ENCODE measurements around the gene GNAI1.

Gene GNAI1

GRCh38 chr7:80135309-80136104 is 876 bp downstream of the GNAI1 start:
- no peak for DNase-seq (ENCODE audit: low read depth, low spot score)
- H3K4me3 ChIP-seq (ENCODE audit: low read depth, low read length), result peak overlapping the region; percentile 68
- ChIA-PET POLR2A (interaction anchor here (0.5 to 1.2 kb wide), 3 partner anchors 80 to 153 kb away, joined by 3 read pairs; no protein-coding TSS in a partner anchor), CTCF (interaction anchor here (0.7 to 2.6 kb wide), 12 partner anchors 7 to 293 kb away, joined by 3 to 19 read pairs (median 6); no protein-coding TSS in a partner anchor)
- TF ChIP-seq, protein P1, sequence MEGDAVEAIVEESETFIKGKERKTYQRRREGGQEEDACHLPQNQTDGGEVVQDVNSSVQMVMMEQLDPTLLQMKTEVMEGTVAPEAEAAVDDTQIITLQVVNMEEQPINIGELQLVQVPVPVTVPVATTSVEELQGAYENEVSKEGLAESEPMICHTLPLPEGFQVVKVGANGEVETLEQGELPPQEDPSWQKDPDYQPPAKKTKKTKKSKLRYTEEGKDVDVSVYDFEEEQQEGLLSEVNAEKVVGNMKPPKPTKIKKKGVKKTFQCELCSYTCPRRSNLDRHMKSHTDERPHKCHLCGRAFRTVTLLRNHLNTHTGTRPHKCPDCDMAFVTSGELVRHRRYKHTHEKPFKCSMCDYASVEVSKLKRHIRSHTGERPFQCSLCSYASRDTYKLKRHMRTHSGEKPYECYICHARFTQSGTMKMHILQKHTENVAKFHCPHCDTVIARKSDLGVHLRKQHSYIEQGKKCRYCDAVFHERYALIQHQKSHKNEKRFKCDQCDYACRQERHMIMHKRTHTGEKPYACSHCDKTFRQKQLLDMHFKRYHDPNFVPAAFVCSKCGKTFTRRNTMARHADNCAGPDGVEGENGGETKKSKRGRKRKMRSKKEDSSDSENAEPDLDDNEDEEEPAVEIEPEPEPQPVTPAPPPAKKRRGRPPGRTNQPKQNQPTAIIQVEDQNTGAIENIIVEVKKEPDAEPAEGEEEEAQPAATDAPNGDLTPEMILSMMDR (IDR thresholded peaks at IDR 0.05; ENCODE audit: insufficient read depth, low read length, missing control alignments), result no peak

- TF ChIP-seq, protein P1 (IDR thresholded peaks at IDR 0.05; ENCODE audit: insufficient read depth, low read length, missing control alignments), result no peak
- POLR2A ChIA-PET, result no interaction called here
- CTCF ChIA-PET, result interaction anchor here (1.1 to 2.3 kb wide), 6 partner anchors 21 to 256 kb away, joined by 3 to 13 read pairs (median 6); no protein-coding TSS in a partner anchor
- peak overlapping the region; percentile 68 for H3K4me3 ChIP-seq (ENCODE audit: low read depth, low read length)
- peak; percentile 34 for DNase-seq (ENCODE audit: low read depth, low spot score)
These were observed 1.8 kb downstream of the GNAI1 start for GRCh38 chr7:80136261-80137055.

DNA sequence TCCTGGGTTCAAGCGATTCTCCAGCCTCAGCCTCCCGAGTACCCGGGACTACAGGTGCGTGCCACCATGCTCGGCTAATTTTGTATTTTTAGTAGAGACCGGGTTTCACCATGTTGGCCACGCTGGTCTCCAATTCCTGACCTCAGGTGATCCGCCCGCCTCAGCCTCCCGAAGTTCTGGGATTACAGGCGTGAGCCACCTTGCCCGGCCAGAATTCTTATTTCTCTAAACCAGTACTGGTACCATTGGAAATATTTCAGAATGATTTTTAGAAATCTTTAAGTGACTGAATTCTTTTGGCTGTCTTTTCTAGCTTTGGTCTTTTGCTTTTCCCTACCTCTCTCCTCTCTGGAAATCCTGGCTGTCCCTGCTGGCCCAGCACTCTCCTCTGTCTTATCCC is 2.8 kb downstream of the GNAI1 start:
- no peak overlapping the region for H3K4me3 ChIP-seq (ENCODE audit: low read depth, low read length)
- TF ChIP-seq, protein P1 (IDR thresholded peaks at IDR 0.05; ENCODE audit: insufficient read depth, low read length, missing control alignments), result no peak
- no peak for DNase-seq (ENCODE audit: low read depth, low spot score)
- CTCF ChIA-PET, result interaction anchor here (1.3 to 2.3 kb wide), 2 partner anchors 41 to 255 kb away, joined by 3 to 13 read pairs; no protein-coding TSS in a partner anchor
- POLR2A ChIA-PET, result no interaction called here

GRCh38 chr7:80139236-80139635 is 4.6 kb downstream of the GNAI1 start:
- H3K4me3 ChIP-seq (ENCODE audit: low read depth, low read length), result no peak overlapping the region
- ChIA-PET POLR2A (no interaction called here), CTCF (interaction anchor here (2.3 kb wide), 1 partner anchor 253 kb away, joined by 13 read pairs; no protein-coding TSS in a partner anchor)
- TF ChIP-seq, protein P1 (IDR thresholded peaks at IDR 0.05; ENCODE audit: insufficient read depth, low read length, missing control alignments), result no peak
- no peak for DNase-seq (ENCODE audit: low read depth, low spot score)

DNA sequence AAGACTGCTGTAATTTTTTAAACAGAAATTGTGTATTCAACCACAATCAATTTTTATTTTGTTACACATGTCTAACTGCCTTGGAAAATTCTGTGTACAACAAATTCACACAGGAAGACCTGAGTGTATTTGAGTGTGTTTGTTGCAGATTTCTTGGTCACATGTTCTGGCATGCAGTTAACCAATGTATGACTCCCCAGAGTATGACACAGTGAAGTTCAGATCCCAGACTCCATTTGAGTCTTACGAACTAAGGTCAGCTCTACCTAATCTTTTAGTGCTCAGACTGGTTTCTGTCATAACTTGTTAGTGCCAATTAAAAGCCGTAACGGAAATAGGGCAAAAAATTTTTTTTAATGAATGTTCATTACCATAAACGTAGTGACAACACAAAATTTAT is 5.8 kb downstream of the GNAI1 start:
- no peak overlapping the region for H3K4me3 ChIP-seq (ENCODE audit: low read depth, low read length)
- TF ChIP-seq, protein P1 (IDR thresholded peaks at IDR 0.05; ENCODE audit: insufficient read depth, low read length, missing control alignments), result no peak
- ChIA-PET CTCF (no interaction called here), POLR2A (no interaction called here)
- no peak for DNase-seq (ENCODE audit: low read depth, low spot score)

GRCh38 chr7:80141376-80141775 is 6.7 kb downstream of the GNAI1 start:
- ChIA-PET POLR2A (no interaction called here), CTCF (no interaction called here)
- DNase-seq (ENCODE audit: low read depth, low spot score), result no peak
- TF ChIP-seq, protein P1 (IDR thresholded peaks at IDR 0.05; ENCODE audit: insufficient read depth, low read length, missing control alignments), result no peak
- no peak overlapping the region for H3K4me3 ChIP-seq (ENCODE audit: low read depth, low read length)

Measured in AG04449 (cell line).